GM13977 (cell line): ENCODE results near the gene PRKAR1B.
"Not testable (repeated sequence)": the region's sequence is repeated elsewhere in the genome, so short reads cannot be mapped to it uniquely, and the experiment has no call there.

ENCODE experiments used
- DNase-seq: peaks from one replicate; pipeline ENCODE4 v3.0.0; 2012; ENCODE audit warnings: low spot score
- CTCF ChIP-seq: IDR thresholded peaks from 2 replicates; pipeline ENCODE4 v1.5.1; 2012; ENCODE audit warnings: mild to moderate bottlenecking, control low read depth; ENCODE audit not compliant: insufficient read depth; ENCODE audit errors: extremely low read depth, missing control alignments
- in situ Hi-C: fragments of 300-500 bp; cut with MboI; formaldehyde crosslinking; loops from one replicate; pipeline ENCODE4 v1.12.0; 2022; ENCODE audit warnings: low sequenced_read_pairs, low pct_unique_long_range_greater_than_20kb, mixed read lengths, inconsistent platforms; ENCODE audit not compliant: unreplicated experiment

PRKAR1B gene

DNA sequence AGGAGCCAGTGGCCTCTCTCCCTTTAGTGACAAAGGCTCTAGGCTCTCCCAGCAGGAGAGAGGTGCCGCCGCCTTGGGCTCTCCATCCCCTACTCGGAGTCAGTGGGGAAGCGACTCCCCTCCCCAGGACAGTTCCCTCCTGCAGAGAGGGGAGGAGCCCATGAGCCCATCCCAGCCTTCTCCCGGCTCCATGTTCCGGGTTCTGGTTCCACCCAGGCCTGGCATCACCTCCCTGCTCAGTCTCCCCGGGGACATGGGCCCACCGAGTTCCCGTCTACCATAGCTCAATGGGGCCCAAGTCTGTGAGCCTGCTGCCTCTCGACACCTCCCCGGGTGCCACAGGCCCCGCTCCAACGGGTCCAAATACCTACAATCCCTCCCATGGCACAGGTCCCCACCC, 67.1 kb downstream of the PRKAR1B start:
- DNase-seq = no peak
- in situ Hi-C loops = no loop called here
- no peak for TF ChIP-seq CTCF

- TF ChIP-seq CTCF = no peak
- no peak for DNase-seq
- in situ Hi-C loops = no loop called here
Measured at GRCh38 chr7:659306-659847, 67.7 kb downstream of the PRKAR1B start.

GRCh38 chr7:657565-658119, 69.4 kb downstream of the PRKAR1B start:
- in situ Hi-C loops = no loop called here
- TF ChIP-seq CTCF = no peak
- no peak for DNase-seq

- DNase-seq, in situ Hi-C loops: not testable (repeated sequence)
Measured at GRCh38 chr7:657010-657409, 70.1 kb downstream of the PRKAR1B start.

GRCh38 chr7:655758-656157, 71.3 kb downstream of the PRKAR1B start:
- in situ Hi-C loops = no loop called here

GRCh38 chr7:653829-654764, 73.0 kb downstream of the PRKAR1B start:
- in situ Hi-C loops = no loop called here
- no peak for TF ChIP-seq CTCF
- no peak for DNase-seq

More at GRCh38 chr7:655758-656157, 71.3 kb downstream of the PRKAR1B start:
- DNase-seq = no peak
- no peak for TF ChIP-seq CTCF

DNA sequence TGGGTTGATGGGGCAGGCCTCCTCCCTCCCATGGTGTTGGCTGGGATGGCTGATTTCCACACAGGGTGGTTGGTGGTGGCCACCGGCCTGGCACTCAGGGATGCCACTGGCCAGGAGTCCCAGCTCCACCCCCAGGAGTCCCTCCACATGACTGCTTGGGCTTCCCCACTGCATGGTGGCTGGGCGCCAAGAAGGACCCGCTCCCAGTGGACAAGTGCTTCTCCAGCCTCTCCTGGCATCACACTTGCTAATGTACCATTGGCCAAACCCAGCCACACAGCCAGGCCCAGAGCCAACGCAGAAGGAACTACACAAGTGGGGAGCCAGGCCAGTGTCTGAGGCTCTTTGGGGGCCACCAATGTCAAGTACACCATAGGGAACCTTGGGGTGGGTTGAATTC, 74.2 kb downstream of the PRKAR1B start:
- in situ Hi-C loops = no loop called here
- no peak for TF ChIP-seq CTCF
- no peak for DNase-seq

DNA sequence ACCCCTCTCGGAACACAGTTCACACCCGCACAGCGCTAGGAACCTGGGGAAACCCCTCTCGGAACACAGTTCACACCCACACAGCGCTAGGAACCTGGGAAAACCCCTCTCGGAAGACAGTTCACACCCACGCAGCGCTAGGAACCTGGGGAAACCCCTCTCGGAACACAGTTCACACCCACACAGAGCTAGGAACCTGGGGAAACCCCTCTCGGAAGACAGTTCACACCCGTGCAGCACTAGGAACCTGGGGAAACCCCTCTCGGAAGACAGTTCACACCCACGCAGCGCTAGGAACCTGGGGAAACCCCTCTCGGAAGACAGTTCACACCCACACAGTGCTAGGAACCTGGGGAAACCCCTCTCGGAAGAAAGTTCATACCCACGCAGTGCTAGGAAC, 74.9 kb downstream of the PRKAR1B start:
- in situ Hi-C loops, DNase-seq: not testable (repeated sequence)
